ENCODE measurements around the gene HEXA.

HEXA gene

DNA sequence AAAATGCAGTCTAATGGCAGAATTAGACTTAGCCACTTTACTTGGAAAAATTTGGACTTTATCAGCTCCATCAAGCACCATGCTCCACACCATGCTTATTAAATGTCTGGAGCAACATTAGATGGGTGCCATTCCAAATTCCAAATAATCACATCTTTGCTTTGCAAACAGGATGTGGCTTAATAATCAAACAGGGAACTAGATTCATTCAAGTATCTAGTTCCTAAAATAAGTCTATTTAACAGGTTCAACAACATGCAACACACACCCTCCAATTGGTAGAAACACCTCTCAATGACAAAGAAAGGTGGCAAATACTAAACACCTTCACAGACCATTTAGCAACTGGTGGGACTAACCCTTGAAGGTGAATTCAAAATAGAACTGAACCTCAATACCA is 3.5 kb downstream of the HEXA start:
- no peak for DNase-seq

DNA sequence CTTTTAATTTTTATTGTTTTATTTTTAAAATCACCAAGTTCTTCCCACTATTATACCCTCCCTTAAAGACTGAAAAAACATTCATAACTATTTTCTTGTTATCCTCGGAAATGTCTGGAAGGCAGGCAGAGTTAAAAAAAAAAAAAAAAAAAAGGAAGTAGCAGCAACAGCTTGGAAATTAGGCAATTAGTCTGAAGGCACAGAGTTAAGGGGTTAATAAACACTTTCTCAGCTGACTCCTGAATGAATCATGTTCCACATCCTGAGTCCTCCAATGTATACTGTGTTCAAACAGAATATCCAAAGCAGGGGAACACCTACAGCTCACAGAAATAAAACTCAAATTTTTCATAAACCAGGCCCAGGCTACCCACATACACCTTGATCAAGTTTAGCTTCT is 5.8 kb downstream of the HEXA start:
- DNase-seq = peak; percentile 86

DNA sequence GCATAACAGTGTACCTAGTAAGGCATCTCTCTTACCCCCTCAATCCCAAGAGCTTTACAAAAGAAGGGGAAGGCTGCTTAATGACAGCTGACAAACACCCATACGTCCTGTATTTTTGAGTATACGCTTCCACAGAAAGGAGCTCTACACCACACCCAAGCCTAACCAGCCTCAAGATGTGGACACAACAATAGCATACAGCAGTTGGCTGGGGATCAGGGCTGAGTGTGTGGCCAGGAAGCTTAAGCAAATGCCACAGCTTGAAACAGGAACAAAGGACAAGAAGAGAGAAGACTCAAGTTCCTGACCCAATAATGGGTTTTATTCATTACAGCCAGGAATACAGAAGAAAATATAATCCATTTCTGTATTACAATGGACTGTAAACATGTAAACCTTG is 6.9 kb downstream of the HEXA start:
- DNase-seq = peak; percentile 96

DNA sequence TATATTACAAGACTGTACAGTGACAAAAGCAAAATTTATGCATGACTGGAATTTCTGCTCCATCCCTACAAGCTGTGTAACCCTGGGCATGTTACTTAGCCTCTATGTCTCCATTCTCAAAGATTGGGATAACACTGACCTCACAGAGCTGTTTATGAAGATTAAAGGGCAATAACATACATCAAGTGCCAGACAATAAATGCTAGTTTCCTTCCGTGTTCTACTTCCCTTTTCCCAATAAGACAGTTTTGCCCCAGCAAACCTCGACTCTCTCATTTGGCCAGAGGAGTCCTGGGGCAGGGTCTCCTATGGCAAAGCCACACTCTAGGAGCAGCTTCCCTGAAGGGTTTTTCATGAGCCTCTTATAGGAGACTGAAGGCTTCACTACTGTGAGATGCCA is 7.5 kb downstream of the HEXA start:
- DNase-seq = peak; percentile 71

DNA sequence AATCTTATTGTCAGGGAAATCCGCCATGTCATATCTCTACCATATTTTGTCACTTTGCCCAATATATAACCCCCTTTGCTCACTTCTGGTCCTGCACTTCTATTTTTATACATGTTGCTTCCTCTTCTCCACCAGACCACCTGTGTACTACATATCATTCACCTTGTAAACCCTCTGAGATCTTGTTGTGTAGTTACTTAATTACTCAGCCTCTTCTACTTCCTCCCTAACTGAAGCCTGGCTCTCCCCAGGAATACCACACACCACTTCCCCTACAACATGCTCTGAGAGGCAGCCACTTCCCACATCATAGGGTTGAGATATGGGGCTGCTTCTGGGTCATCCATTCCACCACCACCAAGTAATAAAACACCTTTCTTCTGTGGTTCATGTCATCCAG is 10.0 kb downstream of the HEXA start:
- peak; percentile 98 for DNase-seq

DNA sequence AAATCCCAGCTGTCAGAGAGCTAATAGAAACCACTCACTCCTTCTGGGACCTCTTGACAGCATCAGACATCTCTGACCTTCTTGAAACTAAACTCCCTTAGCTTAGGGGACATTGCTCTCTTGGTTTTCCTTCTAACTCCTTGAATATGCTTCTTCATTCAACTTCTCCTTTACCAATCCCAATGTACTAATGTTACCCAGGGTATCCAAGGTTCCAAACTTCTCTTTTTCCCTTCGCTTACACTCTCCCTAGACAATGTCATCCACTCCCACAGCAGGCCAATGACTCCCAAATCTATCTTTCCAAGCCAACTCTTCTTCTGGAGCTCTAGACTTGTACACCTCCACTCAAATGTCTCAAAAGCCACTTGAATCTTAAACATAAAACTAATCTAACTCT is 14.6 kb downstream of the HEXA start:
- DNase-seq = no peak

DNA sequence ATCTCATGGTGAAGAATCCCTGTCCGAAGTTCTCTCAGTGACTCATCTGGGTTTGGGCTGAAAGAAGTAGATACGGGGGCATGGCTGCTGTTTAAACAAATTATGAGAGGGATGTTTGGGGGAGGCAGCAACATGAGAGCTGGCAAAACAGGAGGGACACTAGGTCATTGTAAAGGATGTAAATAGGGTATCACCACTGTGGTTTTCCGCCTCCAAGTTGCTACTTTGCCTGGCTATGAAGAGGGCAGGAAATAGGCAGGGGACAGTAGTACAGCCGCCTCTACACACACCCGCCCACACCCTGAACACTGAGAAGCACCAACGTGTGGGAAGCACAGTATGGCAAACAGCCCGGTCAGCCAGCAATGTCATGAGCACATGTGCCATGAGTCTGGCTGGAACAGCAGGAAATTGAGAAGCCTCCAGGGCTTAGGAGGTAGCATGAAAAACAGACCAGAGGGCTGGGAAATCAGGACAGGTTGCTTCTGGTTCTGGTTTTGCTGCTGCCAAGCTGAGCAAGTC is 17.1 kb downstream of the HEXA start:
- DNase-seq = peak; percentile 19

DNA sequence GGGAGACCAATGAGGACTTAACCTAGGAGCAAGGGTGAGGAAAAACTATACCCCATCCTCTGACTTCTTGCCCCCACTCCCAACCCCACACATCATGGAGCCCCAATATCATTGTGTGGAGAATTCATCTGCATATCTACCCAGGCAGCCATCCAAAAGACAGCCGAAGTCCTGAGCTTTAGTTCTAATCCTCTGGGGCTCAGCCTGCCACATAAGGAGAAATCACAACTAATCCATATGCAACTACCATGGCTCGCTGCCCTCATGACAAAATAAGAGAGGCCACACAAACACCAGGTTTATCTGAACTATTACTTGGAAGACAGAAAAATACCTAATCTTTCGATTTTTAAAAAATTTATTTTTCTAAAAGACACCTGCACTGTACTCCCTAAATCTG is 17.7 kb downstream of the HEXA start:
- no peak for DNase-seq

DNA sequence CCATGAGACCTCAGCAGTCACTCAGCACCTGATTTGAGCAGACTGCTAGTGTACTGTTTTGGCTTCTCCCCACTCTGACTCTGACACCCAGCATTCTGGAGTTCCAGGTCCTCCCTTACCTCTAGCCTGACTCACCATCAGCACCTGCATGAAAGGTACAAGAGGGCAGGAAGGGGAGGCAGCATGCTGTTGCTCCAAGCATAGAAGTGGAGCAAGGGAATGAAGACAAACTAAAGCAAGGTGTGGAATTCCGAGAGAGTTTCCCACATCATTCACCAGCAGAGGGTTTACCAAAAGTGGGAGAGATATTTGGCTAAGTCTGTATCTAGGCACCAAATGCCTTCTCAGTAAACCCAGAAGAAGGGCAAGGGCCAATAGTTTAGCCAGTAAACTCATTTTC is 21.3 kb downstream of the HEXA start:
- no peak for DNase-seq

DNA sequence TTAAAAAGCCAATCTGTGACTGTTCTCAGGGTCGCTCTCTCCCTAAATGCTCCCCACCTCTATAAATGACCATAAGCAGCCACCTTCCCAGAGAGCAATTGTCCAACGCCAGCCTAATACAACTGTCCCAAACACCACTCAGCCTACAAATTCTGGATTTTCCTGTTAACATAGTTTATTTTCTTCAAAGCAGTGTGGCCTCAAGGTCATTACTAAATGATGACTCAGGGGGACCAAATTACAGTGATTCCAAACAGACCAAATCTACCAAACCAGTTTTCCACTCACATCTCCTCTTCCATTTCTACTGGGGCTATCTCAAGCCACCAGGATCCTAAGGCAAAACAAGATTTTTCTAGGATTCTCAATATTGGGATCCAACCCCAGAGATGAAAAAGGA is 22.5 kb downstream of the HEXA start:
- no peak for DNase-seq

DNA sequence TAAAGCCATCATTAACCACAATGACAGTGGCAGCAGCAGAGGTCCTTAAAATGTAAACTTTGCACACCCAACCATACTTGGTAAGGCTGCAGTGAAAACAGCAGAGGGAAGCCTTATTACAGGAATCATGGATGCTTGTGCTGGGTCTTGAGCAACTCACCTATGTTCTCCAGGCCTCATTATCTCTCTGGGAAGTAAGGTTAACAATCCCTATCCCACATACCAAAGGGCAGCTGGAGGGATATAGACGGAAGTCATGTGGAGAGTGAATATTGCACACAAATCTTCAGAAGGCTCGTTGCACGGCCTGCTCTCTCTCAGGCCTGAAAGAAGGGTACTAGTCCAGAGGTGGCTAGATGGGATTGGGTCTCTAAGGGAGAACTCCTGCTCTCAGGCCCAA is 30.0 kb downstream of the HEXA start:
- no peak for DNase-seq

DNA sequence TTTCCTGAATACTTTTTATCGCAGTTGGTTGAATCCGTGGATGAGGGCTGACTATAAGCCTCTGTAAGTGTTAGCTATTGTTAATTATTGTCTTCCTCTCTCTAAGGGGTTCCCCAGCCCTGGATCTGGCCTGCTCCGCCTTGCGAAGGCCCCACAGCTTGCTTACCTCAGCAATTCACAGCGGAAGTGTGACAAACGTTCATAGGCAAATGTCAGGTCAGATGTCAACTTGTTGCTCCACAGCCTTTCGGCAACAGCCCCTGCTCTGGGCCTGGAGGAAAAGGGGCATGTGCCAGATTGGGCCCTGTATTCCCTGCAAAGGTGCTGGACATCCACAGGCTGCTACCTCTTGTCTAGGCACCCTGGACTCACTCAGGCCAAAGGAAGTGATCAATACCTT is 30.5 kb downstream of the HEXA start:
- no peak for DNase-seq

DNA sequence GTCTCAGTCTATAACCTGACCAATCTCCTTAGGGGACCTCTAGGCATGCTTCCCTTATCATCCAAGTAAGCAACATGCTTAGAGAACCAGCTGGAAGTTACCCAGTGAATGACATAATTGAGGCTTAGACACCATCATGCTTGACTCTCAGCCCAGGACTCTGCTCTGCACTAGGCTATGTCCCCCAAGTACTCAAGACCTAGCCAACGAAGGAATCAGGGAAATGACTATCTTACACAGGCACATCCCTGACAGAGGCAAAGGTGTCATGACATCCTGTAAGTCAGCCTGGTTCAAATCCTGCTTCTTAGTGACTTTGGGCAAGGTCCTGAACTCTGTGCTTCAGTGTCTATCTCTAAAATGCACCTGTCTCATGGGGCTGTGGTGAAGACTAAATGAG is 31.2 kb downstream of the HEXA start:
- DNase-seq = no peak

DNA sequence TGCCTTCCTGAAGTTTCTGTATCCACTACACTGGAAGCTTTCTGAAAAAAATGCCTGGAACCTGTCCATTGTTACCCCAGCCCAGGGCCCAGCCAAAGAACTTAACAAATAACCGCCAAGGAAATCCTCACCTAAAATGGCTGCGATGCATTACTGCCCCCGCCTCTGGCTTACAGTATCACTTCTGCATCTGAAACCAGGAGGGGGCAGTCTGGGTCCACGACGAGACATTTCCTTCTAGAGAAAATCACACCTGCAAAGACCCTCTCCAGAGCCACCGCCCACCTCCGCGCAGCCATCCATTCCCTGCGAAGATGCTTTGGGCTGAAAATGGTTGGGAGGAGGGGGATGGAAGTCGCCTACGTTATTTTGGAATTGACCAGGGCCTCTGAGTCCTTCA is 33.4 kb downstream of the HEXA start:
- DNase-seq = peak; percentile 59

DNA sequence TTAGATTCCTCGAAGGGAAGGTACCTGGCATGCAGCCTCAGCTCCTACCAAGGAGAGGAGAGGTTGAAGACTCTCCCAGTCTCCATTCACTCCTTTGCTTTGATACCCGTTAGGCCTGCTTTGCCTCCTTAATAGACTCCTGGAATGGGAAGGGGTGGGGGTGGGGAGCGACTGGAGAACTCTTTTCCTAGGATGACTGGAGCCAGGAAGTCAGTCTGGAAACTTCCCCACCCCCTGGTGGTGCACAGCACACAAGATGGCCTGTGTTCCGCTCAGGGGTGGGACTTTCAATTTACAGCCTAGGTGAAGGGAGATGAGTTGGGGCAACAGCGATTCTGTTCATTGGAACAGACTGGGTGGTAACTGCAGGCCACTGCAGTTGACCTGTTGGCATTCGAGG is 34.5 kb downstream of the HEXA start:
- no peak for DNase-seq

DNA sequence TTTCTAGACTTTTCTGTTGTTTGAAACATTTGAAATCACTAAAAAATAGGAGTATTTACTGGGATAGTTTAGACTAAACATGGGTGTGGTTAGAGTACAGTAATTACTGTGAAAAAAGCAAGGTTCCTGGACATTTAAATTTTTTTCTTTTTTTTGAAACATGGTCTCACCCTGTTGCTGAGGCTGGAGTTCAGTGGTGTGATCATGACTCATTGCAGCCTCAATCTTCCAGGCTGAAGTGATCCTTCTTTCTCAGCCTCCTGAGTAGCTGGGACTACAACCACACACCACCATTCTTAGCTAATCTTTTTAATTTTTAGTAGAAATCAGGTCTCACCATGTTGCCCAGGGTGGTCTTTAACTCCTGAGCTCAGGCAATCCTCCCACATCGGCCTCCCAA is 35.4 kb downstream of the HEXA start:
- peak; percentile 22 for DNase-seq

DNA sequence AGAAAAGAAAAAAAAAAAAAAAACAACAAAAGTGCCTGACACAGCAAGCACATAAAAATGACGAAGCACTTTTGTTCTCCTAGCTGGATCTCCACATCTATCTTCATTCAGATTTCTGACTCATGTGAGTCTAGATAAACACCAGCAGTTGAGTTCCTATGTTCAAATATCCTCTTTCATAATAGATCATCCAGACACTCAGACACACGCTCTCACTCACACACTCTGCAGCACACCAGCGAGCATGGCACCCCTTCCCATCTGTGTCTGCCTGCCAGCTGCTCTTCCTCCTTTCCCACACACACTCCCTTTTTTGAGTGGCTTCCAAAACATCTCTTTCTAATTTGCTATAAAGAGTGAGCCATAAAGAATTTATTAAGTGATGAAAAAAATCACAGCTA is 36.0 kb downstream of the HEXA start:
- peak; percentile 89 for DNase-seq

DNA sequence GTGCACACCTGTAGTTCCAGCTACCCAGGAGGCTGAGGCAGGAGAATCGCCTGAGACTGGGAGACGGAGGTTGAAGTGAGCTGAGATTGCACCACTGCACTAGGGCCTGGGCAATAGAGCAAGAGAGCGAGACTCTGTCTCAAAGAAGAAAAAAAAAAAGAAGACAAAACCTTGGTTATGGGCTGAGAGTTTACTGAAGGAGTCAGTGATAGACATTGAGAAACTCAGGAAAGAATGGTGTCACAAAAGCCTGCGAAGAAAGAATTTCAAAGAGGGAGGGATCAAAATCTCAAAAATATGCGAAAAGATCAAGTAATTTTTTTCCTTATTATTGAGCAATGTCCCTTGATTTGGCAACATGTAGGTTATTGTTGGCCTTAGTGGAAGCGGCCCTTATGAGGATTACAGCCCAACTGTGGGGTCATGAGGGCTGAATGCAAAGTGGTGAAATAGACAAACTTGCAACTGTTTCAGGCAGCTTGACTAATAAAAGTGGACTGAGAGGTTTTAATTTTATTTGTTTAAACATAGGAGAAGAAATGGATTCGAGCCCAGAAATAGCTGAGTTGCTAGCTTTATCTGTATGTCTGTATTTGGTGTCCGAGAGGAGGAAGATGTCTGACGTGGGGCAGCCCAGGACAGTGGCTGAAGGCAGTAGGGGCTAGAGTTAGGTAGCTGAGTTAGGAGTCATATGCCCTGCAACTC is 37.0 kb downstream of the HEXA start:
- peak; percentile 89 for DNase-seq

DNA sequence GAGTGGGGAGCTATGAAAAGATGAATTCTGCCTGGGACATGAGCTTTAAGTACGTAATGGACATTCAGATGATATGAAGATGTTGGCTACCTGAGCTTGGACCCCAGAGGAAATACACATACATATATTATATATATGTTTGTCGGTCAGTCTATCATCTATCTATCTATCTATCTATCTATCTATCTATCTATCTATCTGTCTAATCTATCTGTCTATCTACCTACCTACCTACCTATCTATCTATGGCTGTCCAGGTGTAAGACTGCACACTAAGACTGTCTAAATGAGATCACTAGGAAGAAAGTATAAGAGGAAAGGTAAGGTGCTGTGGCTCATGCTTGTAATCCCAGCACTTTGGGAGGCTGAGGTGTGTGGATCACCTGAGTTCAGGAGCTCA is 37.7 kb downstream of the HEXA start:
- no peak for DNase-seq

DNA sequence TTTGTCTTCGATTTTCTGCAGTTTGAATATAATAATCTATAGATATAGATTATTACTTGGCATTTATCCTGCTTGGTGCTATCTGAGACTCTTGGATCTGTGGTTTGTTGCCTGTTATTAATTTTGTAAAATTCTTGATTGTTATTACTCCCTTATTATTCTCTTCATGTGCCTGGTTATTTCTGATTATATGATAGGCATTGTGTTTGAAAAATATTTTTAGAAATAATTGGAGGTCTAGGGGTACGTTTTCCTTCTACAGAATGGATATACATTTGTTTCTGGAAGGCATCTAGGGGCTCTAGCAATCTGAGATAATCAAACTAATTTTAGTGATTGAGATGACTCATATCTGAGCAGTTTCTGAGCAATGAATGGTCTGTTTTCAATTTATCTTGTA is 41.0 kb downstream of the HEXA start:
- no peak for DNase-seq

DNA sequence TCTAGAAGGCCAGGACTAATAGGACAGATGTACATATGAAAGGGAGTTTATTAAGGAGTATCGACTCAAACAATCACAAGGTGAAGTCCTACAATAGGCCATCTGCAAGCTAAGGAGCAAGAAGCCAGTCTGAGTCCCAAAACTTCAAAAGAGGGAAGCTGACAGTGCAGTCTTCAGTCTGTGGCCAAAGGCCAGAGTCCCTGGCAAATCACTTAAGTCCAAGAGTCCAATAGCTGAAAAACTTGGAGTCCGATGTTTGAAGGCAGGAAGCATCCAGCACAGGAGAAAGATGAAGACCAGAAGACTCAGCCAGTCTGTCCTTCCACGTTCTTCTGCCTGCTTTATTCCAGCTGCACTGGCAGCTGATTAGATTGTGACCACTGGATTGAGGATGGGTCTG is 44.8 kb downstream of the HEXA start:
- DNase-seq = no peak

DNA sequence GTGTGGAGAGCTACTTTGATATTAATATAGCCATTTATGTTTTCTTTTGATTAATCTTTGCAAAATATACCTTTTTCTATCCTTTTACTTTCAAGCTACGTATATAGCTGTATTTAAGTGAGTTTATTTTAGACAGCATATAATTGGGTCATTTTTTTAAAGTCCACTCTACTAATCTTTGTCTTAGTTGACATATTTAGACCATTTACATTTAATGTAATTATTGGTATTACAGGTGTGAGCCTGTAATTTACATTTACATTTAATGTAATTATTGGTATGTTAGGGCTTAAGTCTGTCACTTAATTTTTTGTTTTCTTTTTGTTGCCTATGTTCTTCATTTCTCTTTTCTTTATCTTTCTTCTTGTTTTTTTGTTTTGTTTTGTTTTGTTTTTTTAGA is 52.1 kb downstream of the HEXA start:
- no peak for DNase-seq

DNA sequence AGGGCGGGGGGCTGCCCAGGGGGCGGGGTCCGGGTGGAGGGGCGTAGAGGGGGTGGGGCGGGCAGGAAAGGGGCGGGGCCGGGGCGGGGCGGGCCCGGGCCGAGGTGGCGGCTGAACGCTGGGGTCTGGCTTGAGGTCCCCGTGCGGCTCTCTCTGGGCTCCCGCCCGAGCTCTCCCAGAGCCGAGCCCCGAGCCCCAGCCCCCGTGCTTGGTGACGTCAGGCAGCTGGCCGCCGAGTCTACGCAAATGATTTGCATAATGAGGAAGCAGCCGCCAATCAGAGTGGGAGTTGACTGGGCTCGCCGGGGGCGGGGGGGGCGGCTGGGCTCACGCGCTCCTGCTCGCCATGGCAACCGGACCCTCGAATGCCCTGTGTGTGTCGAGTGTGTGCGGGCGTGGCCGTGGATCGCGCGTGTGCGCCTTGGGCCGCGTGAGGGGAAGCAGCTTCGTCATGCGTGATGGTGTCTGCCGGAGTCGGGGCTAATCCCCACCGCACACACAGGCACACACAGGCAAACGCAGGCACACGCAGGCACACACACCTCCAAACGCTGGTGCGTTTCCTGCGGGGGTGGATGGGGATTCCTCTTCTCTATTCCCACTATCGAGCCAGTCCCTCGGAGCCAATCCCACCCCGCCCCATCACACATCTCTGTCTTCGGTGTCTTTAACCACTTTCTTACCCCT is 55.7 kb downstream of the HEXA start, which contains the start of gene CELF6:
CELF6 (minus strand) TSS at position 173 of the 687 bp plus-strand sequence. CDS start 283 bp downstream, outside the sequence.
- peak; percentile 89 for DNase-seq

DNA sequence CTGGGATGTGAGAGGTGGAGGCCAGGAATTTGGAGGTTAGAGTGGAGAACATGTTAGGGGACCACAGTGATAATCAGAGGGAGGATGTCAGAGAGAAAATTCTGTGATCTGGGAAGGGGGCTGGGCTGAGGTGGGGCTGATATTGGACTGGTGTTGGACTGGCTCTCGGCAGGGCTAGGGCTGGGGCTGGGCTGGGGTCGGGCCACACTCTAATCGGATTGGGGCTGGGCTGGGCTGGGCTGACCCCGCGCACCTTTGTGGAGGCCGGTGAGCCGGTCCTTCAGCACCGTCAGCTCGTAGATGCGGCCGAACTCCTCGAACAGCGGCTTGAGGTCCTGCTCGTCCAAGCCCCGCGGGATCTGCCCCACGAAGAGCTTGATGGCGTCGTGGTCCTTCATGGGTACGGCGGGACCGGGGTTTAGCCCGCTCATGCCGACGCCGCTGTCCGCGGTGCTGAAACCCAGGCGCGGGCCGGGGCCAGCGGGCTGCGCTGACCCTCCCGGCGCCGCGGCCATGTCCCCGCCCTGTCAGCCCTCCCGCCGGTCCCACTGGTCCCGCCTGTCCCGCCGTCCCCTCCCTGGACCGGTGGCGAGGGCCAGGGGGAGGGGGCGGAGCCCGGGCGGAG is 56.3 kb downstream of the HEXA start:
- DNase-seq = no peak
